ENCODE results near the gene ZNF516.
A peak's percentile ranks its signal among the peaks of the same experiment; 100 is the strongest.

ZNF516 gene

DNA sequence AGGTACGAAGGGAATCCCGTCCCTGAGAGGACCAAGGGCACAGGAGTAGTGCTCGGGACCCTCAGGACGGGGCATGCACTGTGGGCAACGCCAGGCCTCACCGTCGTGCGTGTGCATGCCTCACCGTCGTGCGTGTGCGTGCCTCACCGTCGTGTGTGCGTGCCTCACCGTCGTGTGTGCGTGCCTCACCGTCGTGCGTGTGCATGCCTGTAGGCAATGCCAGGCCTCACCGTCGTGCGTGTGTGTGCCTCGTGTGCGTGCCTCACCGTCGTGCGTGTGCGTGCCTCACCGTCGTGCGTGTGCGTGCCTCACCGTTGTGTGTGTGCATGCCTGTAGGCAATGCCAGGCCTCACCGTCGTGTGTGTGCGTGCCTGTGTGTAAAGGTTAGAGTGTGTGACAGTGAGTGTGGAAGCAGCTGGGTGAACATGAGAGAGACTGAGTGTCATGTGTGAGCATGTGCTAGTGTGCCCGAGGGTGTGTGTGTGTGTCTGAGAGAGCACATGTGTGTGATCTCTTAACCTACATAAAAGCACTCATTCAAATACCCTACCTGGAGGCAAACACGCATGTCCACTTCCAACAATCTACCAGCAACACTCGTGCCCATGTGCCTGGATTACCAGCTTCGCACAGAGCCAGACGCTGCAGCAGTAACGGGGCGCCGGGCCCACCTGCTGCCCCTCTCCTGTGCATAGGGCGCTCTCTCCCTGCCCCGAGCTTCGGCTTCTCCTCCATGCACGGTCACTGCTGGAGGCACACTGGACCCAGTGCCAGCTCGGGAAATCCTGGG is 36.3 kb downstream of the ZNF516 start:
- H3K4ac ChIP-seq (ENCODE audit: low read length) = no peak overlapping the region
- H4K8ac ChIP-seq (ENCODE audit: low read depth, low read length) = peak overlapping the region; percentile 52
- peaks cover 23 to 32% of the 10 kb centered on the region in 2 donors for H3K4me1 ChIP-seq (ENCODE audit: control insufficient read depth in 2 of 2, insufficient read depth in 1 of 2, low read depth in 1 of 2, low read length in 2 of 2)
- H3K14ac ChIP-seq (ENCODE audit: low read length) = peak overlapping the region; percentile 73
- peak overlapping the region; percentile 96 for H3K23ac ChIP-seq (ENCODE audit: low read depth, low read length, poor library complexity)
- H3K36me3 ChIP-seq (replicated peaks in 1 of 2; ENCODE audit: control insufficient read depth in 2 of 2, insufficient read depth in 2 of 2, low read length in 2 of 2) = peaks cover 5 to 53% of the 10 kb centered on the region in 2 donors
- no peaks in the 10 kb centered on the region for H3K27me3 ChIP-seq (ENCODE audit: control insufficient read depth in 3 of 3, insufficient read depth in 3 of 3, low read depth in 1 of 3, low read length in 3 of 3)
- no peak overlapping the region for H2AK5ac ChIP-seq (ENCODE audit: low read depth, low read length)
- H3K27ac ChIP-seq (replicated peaks; ENCODE audit: low read length) = no peak overlapping the region
- no peak overlapping the region for H3K4me2 ChIP-seq (ENCODE audit: insufficient read depth, low read length, poor library complexity, severe bottlenecking)
- no peak overlapping the region for H2BK15ac ChIP-seq (ENCODE audit: low read length)
- no peak overlapping the region for H2AFZ ChIP-seq (ENCODE audit: low read length)
- no peak overlapping the region for H4K91ac ChIP-seq (ENCODE audit: low read depth, low read length, poor library complexity)
- peak overlapping the region in 1 of 2 donors; percentile 2 for H3K4me3 ChIP-seq (ENCODE audit: low read length in 2 of 2)
- no peak overlapping the region for H2BK120ac ChIP-seq (ENCODE audit: low read depth, low read length)
- H3K9ac ChIP-seq (ENCODE audit: low read depth, low read length, poor library complexity) = peak overlapping the region; percentile 73
- WGBS, 2 donors (ENCODE audit: extremely low coverage in 2 of 2, insufficient read length in 2 of 2, insufficient replicate concordance in 1 of 2) = no CpG with 5 or more reads among the region's 51 CpGs
- no peaks in the 10 kb centered on the region for H3K9me3 ChIP-seq (replicated peaks in 1 of 2; ENCODE audit: control insufficient read depth in 2 of 2, insufficient read depth in 1 of 2, low read depth in 1 of 2, low read length in 2 of 2)
- DNase-seq (ENCODE audit: low spot score) = no peak
- no peak overlapping the region for H2BK12ac ChIP-seq (ENCODE audit: low read length)
- no peak overlapping the region for H2BK5ac ChIP-seq (ENCODE audit: low read length)
- H3K79me1 ChIP-seq (ENCODE audit: low read depth, low read length) = peaks cover 22% of the 10 kb centered on the region
- peak overlapping the region; percentile 73 for H3K18ac ChIP-seq (ENCODE audit: low read length)

DNA sequence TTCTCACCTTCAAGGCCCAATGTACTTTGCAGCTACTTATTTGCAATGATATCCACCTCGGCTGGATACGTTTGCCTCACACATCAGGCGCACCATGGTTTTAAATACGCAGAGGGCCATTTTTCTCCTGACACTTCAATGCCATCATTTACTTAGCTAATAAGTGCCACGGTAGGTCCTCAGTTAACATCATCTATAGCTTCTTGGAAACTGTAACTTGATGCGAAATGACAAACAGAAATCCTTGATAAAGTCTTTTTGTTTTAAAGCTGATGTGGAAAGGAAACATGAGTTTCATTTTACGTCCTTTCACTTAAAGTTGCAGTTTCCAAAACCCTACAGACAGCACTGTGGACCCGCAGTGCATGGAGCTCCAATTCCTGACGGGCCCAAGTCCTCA is 37.1 kb downstream of the ZNF516 start:
- Histone ChIP-seq H3K4me3 (ENCODE audit: low read length in 2 of 2) (no peak overlapping the region), H3K9me3 (replicated peaks in 1 of 2; ENCODE audit: control insufficient read depth in 2 of 2, insufficient read depth in 1 of 2, low read depth in 1 of 2, low read length in 2 of 2) (no peaks in the 10 kb centered on the region), H3K27ac (replicated peaks; ENCODE audit: low read length) (no peak overlapping the region), H2BK120ac (ENCODE audit: low read depth, low read length) (no peak overlapping the region), H2AFZ (ENCODE audit: low read length) (no peak overlapping the region), H3K18ac (ENCODE audit: low read length) (no peak overlapping the region), H3K4me1 (ENCODE audit: control insufficient read depth in 2 of 2, insufficient read depth in 1 of 2, low read depth in 1 of 2, low read length in 2 of 2) (peaks cover 26 to 39% of the 10 kb centered on the region in 2 donors), H2BK12ac (ENCODE audit: low read length) (no peak overlapping the region), H3K23ac (ENCODE audit: low read depth, low read length, poor library complexity) (no peak overlapping the region), H3K4ac (ENCODE audit: low read length) (no peak overlapping the region), H3K36me3 (replicated peaks in 1 of 2; ENCODE audit: control insufficient read depth in 2 of 2, insufficient read depth in 2 of 2, low read length in 2 of 2) (peaks cover 5 to 46% of the 10 kb centered on the region in 2 donors), H3K9ac (ENCODE audit: low read depth, low read length, poor library complexity) (no peak overlapping the region), H4K8ac (ENCODE audit: low read depth, low read length) (no peak overlapping the region), H2BK15ac (ENCODE audit: low read length) (no peak overlapping the region), H3K27me3 (ENCODE audit: control insufficient read depth in 3 of 3, insufficient read depth in 3 of 3, low read depth in 1 of 3, low read length in 3 of 3) (no peaks in the 10 kb centered on the region), H2BK5ac (ENCODE audit: low read length) (no peak overlapping the region), H4K91ac (ENCODE audit: low read depth, low read length, poor library complexity) (no peak overlapping the region), H3K4me2 (ENCODE audit: insufficient read depth, low read length, poor library complexity, severe bottlenecking) (no peak overlapping the region), H2AK5ac (ENCODE audit: low read depth, low read length) (no peak overlapping the region), H3K79me1 (ENCODE audit: low read depth, low read length) (peaks cover 17% of the 10 kb centered on the region), H3K14ac (ENCODE audit: low read length) (no peak overlapping the region)
- DNase-seq (ENCODE audit: low spot score) = no peak
- WGBS, 2 donors (ENCODE audit: extremely low coverage in 2 of 2, insufficient read length in 2 of 2, insufficient replicate concordance in 1 of 2) = no CpG with 5 or more reads among the region's 9 CpGs

DNA sequence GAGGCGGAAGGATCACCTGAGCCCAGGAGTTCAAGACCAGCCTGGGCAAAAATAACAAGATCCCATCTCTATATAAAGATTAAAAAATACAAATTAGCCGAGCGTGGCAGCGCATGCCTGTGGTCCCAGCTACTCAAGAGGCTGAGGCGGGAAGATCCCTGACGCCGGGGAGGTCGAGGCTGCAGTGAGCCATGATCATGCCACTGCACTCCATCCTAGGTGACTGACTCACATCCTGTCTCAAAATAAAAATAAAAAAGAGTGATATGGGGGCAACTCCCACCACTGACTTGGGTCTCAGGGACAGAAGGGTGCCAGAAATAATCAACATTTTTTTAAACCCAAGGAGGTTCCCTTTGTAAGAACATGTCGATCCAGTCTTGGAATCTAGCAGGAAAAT is 37.6 kb downstream of the ZNF516 start:
- H2BK5ac ChIP-seq (ENCODE audit: low read length) = no peak overlapping the region
- no peak for DNase-seq (ENCODE audit: low spot score)
- H3K36me3 ChIP-seq (replicated peaks in 1 of 2; ENCODE audit: control insufficient read depth in 2 of 2, insufficient read depth in 2 of 2, low read length in 2 of 2) = peaks cover 5 to 41% of the 10 kb centered on the region in 2 donors
- no peak overlapping the region for H3K18ac ChIP-seq (ENCODE audit: low read length)
- no peak overlapping the region for H3K9ac ChIP-seq (ENCODE audit: low read depth, low read length, poor library complexity)
- no peak overlapping the region for H3K4ac ChIP-seq (ENCODE audit: low read length)
- no peak overlapping the region for H2AFZ ChIP-seq (ENCODE audit: low read length)
- H3K4me2 ChIP-seq (ENCODE audit: insufficient read depth, low read length, poor library complexity, severe bottlenecking) = no peak overlapping the region
- no peaks in the 10 kb centered on the region for H3K9me3 ChIP-seq (replicated peaks in 1 of 2; ENCODE audit: control insufficient read depth in 2 of 2, insufficient read depth in 1 of 2, low read depth in 1 of 2, low read length in 2 of 2)
- H3K14ac ChIP-seq (ENCODE audit: low read length) = no peak overlapping the region
- H3K79me1 ChIP-seq (ENCODE audit: low read depth, low read length) = peaks cover 17% of the 10 kb centered on the region
- no peak overlapping the region for H2BK120ac ChIP-seq (ENCODE audit: low read depth, low read length)
- no peak overlapping the region for H2BK15ac ChIP-seq (ENCODE audit: low read length)
- H3K4me1 ChIP-seq (ENCODE audit: control insufficient read depth in 2 of 2, insufficient read depth in 1 of 2, low read depth in 1 of 2, low read length in 2 of 2) = peaks cover 28 to 44% of the 10 kb centered on the region in 2 donors
- H3K27me3 ChIP-seq (ENCODE audit: control insufficient read depth in 3 of 3, insufficient read depth in 3 of 3, low read depth in 1 of 3, low read length in 3 of 3) = no peaks in the 10 kb centered on the region
- no CpG with 5 or more reads among the region's 9 CpGs for WGBS, 2 donors (ENCODE audit: extremely low coverage in 2 of 2, insufficient read length in 2 of 2, insufficient replicate concordance in 1 of 2)
- no peak overlapping the region for H3K27ac ChIP-seq (replicated peaks; ENCODE audit: low read length)
- no peak overlapping the region for H3K4me3 ChIP-seq (ENCODE audit: low read length in 2 of 2)
- H4K91ac ChIP-seq (ENCODE audit: low read depth, low read length, poor library complexity) = no peak overlapping the region
- no peak overlapping the region for H2AK5ac ChIP-seq (ENCODE audit: low read depth, low read length)
- H3K23ac ChIP-seq (ENCODE audit: low read depth, low read length, poor library complexity) = no peak overlapping the region
- no peak overlapping the region for H2BK12ac ChIP-seq (ENCODE audit: low read length)
- no peak overlapping the region for H4K8ac ChIP-seq (ENCODE audit: low read depth, low read length)

DNA sequence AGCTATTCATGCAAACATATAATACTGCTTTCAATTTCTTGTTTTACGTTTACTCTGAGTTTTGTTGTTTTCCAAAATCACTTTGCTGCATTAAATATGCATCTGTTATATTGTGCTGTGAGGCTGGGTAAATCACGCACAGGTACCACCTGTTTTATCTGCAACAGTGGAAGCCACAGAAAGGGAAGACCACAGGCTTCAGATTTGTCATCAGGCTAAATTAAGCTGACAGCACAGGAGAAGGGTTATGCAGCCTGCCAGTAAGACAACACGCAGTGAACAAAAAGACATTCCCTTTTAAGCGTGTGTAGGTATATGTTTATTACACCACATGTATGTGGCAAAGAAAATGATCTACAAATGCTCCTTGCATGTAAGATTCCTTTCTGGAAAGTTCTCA is 38.2 kb downstream of the ZNF516 start:
- Histone ChIP-seq H3K4ac (ENCODE audit: low read length) (no peak overlapping the region), H3K9ac (ENCODE audit: low read depth, low read length, poor library complexity) (no peak overlapping the region), H2BK15ac (ENCODE audit: low read length) (no peak overlapping the region), H3K9me3 (replicated peaks in 1 of 2; ENCODE audit: control insufficient read depth in 2 of 2, insufficient read depth in 1 of 2, low read depth in 1 of 2, low read length in 2 of 2) (no peaks in the 10 kb centered on the region), H3K4me2 (ENCODE audit: insufficient read depth, low read length, poor library complexity, severe bottlenecking) (no peak overlapping the region), H4K91ac (ENCODE audit: low read depth, low read length, poor library complexity) (no peak overlapping the region), H2BK12ac (ENCODE audit: low read length) (no peak overlapping the region), H2AFZ (ENCODE audit: low read length) (no peak overlapping the region), H3K4me1 (ENCODE audit: control insufficient read depth in 2 of 2, insufficient read depth in 1 of 2, low read depth in 1 of 2, low read length in 2 of 2) (peaks cover 32 to 51% of the 10 kb centered on the region in 2 donors), H3K14ac (ENCODE audit: low read length) (no peak overlapping the region), H3K23ac (ENCODE audit: low read depth, low read length, poor library complexity) (no peak overlapping the region), H3K18ac (ENCODE audit: low read length) (no peak overlapping the region), H2BK5ac (ENCODE audit: low read length) (no peak overlapping the region), H3K4me3 (ENCODE audit: low read length in 2 of 2) (no peak overlapping the region), H4K8ac (ENCODE audit: low read depth, low read length) (no peak overlapping the region), H3K27me3 (ENCODE audit: control insufficient read depth in 3 of 3, insufficient read depth in 3 of 3, low read depth in 1 of 3, low read length in 3 of 3) (no peaks in the 10 kb centered on the region), H3K79me1 (ENCODE audit: low read depth, low read length) (peaks cover 17% of the 10 kb centered on the region), H3K36me3 (replicated peaks in 1 of 2; ENCODE audit: control insufficient read depth in 2 of 2, insufficient read depth in 2 of 2, low read length in 2 of 2) (peaks cover 5 to 34% of the 10 kb centered on the region in 2 donors), H2AK5ac (ENCODE audit: low read depth, low read length) (no peak overlapping the region), H2BK120ac (ENCODE audit: low read depth, low read length) (no peak overlapping the region), H3K27ac (replicated peaks; ENCODE audit: low read length) (no peak overlapping the region)
- no peak for DNase-seq (ENCODE audit: low spot score)
- no CpG with 5 or more reads among the region's 4 CpGs for WGBS, 2 donors (ENCODE audit: extremely low coverage in 2 of 2, insufficient read length in 2 of 2, insufficient replicate concordance in 1 of 2)

Data from neuronal stem cell (in vitro differentiated cells).